Endothelial cell of umbilical vein (primary cell): ENCODE results near the gene HAPLN1. TPM values are rescaled to one million over a fixed set of nuclear protein-coding genes. Genes with fewer than 3 reads are reported as not detected.

ENCODE experiments used
- BruUV-seq: library from RNA; stranded (reverse); fragments of 400-500 nt; replicated peaks from 2 replicates; lab custom pipeline; 2021; lab: Mats Ljungman, UMichigan
- CTCF ChIA-PET: fragments of 300-600, 350-600 bp; sonication (Branson Sonifier 250); formaldehyde crosslinking; loops from one replicate; lab custom pipeline; 2021; ENCODE audit warnings: antibody characterized with exemption, inconsistent platforms; lab: Charles Lee
- POLR2A ChIA-PET: fragments of 300-600, 350-600 bp; sonication (Branson Sonifier 250); formaldehyde crosslinking; loops from one replicate; lab custom pipeline; 2021; ENCODE audit warnings: antibody characterized with exemption, inconsistent platforms; lab: Charles Lee
- DNase-seq: peaks from one replicate; pipeline ENCODE4 v3.0.0-alpha.2; 2011; ENCODE audit warnings: low read depth, low spot score
- FAIRE-seq: peaks from 2 replicates; lab custom pipeline; 2011; peaks lifted over from hg19 to GRCh38; lab: Jason Lieb, UNC
- H2AFZ ChIP-seq: 2 replicates; pipeline ENCODE4 v1.6.0; 2012; ENCODE audit warnings: low read depth, low read length, control low read depth, inconsistent platforms
- H3K27ac ChIP-seq: 2 replicates; pipeline ENCODE4 v1.5.1; 2011; ENCODE audit warnings: low read depth, mild to moderate bottlenecking, control low read depth, low read length, moderate library complexity; ENCODE audit not compliant: insufficient read depth
- H3K27me3 ChIP-seq, 2 experiments: 2 replicates each; pipeline versions ENCODE4 v1.6.0 to v1.6.1; 2011; ENCODE audit warnings: low read length in 2 of 2, mixed read lengths in 1 of 2; ENCODE audit not compliant: control insufficient read depth in 2 of 2, insufficient read depth in 2 of 2
- H3K36me3 ChIP-seq, 2 experiments: 2 replicates in 1 of 2; 3 replicates in 1 of 2; pipeline ENCODE4 v1.5.1; 2011; ENCODE audit warnings: low read length in 2 of 2, mild to moderate bottlenecking in 1 of 2, moderate library complexity in 1 of 2; ENCODE audit not compliant: control insufficient read depth in 2 of 2, insufficient read depth in 2 of 2; ENCODE audit errors: extremely low read depth in 1 of 2
- H3K4me1 ChIP-seq: 3 replicates; pipeline ENCODE4 v1.5.1; 2011; ENCODE audit warnings: mild to moderate bottlenecking, low read length; ENCODE audit not compliant: control insufficient read depth, insufficient read depth; ENCODE audit errors: extremely low read depth
- H3K4me2 ChIP-seq: 2 replicates; pipeline ENCODE4 v1.6.1; 2011; ENCODE audit warnings: low read length, control low read depth, mixed read lengths; ENCODE audit not compliant: insufficient read depth
- H3K4me3 ChIP-seq, 3 experiments: fragments of 200-600 bp in 1 of 3; sonication (generic), shearing (Covaris generic) in 1 of 3; replicated peaks in 1 of 3; 2 replicates each; pipeline ENCODE4 v1.5.1; 2011 to 2016; ENCODE audit warnings: control low read depth in 3 of 3, low read length in 3 of 3, mild to moderate bottlenecking in 2 of 3, inconsistent platforms in 1 of 3, low read depth in 1 of 3, moderate library complexity in 1 of 3; ENCODE audit not compliant: insufficient read depth in 1 of 3
- H3K79me2 ChIP-seq: 2 replicates; pipeline ENCODE4 v1.6.0; 2012; ENCODE audit warnings: low read length, inconsistent platforms; ENCODE audit not compliant: control insufficient read depth, insufficient read depth
- H3K9ac ChIP-seq: replicated peaks from 2 replicates; pipeline ENCODE3; 2011; ENCODE audit warnings: low read length, control low read depth; ENCODE audit not compliant: insufficient read depth; ENCODE audit errors: extremely low read depth
- H3K9me1 ChIP-seq: replicated peaks from 3 replicates; pipeline ENCODE4 v1.6.0; 2011; ENCODE audit warnings: mild to moderate bottlenecking, low read length; ENCODE audit not compliant: control insufficient read depth, insufficient read depth; ENCODE audit errors: extremely low read depth
- H3K9me3 ChIP-seq: replicated peaks from 2 replicates; pipeline ENCODE4 v1.5.1; 2012; ENCODE audit warnings: low read length, inconsistent platforms; ENCODE audit not compliant: control insufficient read depth, insufficient read depth
- H4K20me1 ChIP-seq: replicated peaks from 2 replicates; pipeline ENCODE3; 2011; ENCODE audit warnings: mild to moderate bottlenecking, low read length; ENCODE audit not compliant: control insufficient read depth, insufficient read depth; ENCODE audit errors: extremely low read depth
- EZH2 ChIP-seq: IDR thresholded peaks from 2 replicates; pipeline ENCODE4 v1.6.1; 2012; ENCODE audit warnings: borderline replicate concordance, low read depth, mild to moderate bottlenecking, moderate library complexity, low read length, inconsistent platforms; ENCODE audit not compliant: severe bottlenecking
- FOS ChIP-seq: IDR thresholded peaks from 2 replicates; pipeline ENCODE4 v1.6.1; 2011; ENCODE audit warnings: mild to moderate bottlenecking, low read length, moderate library complexity, borderline replicate concordance; ENCODE audit not compliant: insufficient read depth
- GATA2 ChIP-seq: IDR thresholded peaks from 2 replicates; pipeline ENCODE4 v1.7.0; 2011; ENCODE audit warnings: low read depth, mild to moderate bottlenecking, moderate library complexity, mixed read lengths, low read length; ENCODE audit not compliant: insufficient read length, insufficient read depth
- JUN ChIP-seq: IDR thresholded peaks from 2 replicates; pipeline ENCODE4 v1.6.1; 2011; ENCODE audit warnings: borderline replicate concordance, low read depth; ENCODE audit not compliant: insufficient read length, insufficient read depth
- MYC ChIP-seq: IDR thresholded peaks from one replicate; pipeline ENCODE4 v1.6.1; 2011; ENCODE audit warnings: mild to moderate bottlenecking, low read depth, low read length
- POLR2A ChIP-seq: IDR thresholded peaks from 2 replicates; pipeline ENCODE4 v1.6.1; 2012; ENCODE audit warnings: low read depth, mild to moderate bottlenecking, control low read depth, low read length
- POLR2AphosphoS5 ChIP-seq: IDR thresholded peaks from 2 replicates; pipeline ENCODE4 v1.6.1; 2012; ENCODE audit warnings: low read depth, mild to moderate bottlenecking, control low read depth, low read length, moderate library complexity; ENCODE audit not compliant: insufficient read depth
- dilution Hi-C: fragments of 300-500 bp; cut with MboI; formaldehyde crosslinking; loops from one replicate; pipeline ENCODE4 v1.15.0; 2019; ENCODE audit warnings: low sequenced_read_pairs; ENCODE audit not compliant: extremely low pct_ligation_motif_present
- intact Hi-C: fragments of 100-400 bp; cut with micrococcal nuclease; formaldehyde crosslinking; loops from one replicate; pipeline ENCODE4 v1.10.0; 2022
- polyA plus RNA-seq, 4 experiments: library from polyadenylated mRNA; depleted of rRNA in 3 of 4; stranded (reverse) in 3 of 4; unstranded in 1 of 4; fragments of >200 nt; gene quantifications; 2 replicates each; pipeline versions ENCODE4 v1.2.1 to v1.2.3, GENCODE V29; 2011 to 2012; ENCODE audit warnings: missing spikeins in 1 of 4
- total RNA-seq: library from RNA; stranded (reverse); gene quantifications from 2 replicates; pipeline ENCODE4 v1.2.3, GENCODE V29; 2021
- TF ChIP-seq, protein P1 (sequence below): IDR thresholded peaks from 2 replicates; pipeline ENCODE4 v1.6.1; 2011; ENCODE audit not compliant: insufficient read depth, insufficient read length
- TF ChIP-seq, protein P2 (sequence below), 2 donors: IDR thresholded peaks; 1 replicate in 1 of 2; 2 replicates in 1 of 2; pipeline ENCODE4 v1.5.1; 2011; ENCODE audit warnings: low read length in 2 of 2, mild to moderate bottlenecking in 2 of 2, moderate library complexity in 2 of 2, control low read depth in 1 of 2, inconsistent platforms in 1 of 2, low read depth in 1 of 2; ENCODE audit not compliant: insufficient read depth in 1 of 2; ENCODE audit errors: extremely low read depth in 1 of 2

Gene HAPLN1
- total and polyA plus RNA-seq, 2 donors (not counting 3 experiments of a cell fraction or from before 2014, with no cell fraction given): 0.04 TPM; not detected in 1

DNA sequence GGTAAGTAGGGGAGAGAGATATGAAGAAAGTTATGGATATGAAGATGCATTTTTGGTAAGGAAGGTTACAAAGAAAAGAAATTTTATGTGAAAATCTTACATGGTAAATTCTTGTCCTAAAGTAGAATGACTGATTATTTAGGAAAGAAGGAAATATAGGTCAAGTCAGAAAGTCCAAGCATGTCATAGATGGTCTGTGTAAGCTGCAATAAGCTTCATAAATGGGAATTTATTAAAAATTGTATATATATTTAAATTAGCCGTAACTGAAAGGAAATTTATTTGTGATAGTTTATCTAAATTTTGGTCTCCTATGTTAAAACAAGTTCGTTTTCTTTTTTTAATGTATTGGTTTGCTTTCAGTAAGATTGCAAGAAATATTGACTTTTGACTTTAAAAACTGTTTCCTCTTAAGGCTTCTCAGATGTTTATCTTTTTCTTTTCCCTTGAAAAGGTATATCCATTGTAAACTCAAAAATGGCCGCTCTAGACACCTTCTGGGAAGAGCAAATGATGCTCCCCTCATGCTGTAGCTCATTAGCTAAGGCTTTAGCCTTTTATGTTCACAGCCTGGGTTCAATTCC, 46.8 kb upstream of the HAPLN1 start:
- no peak overlapping the region for H3K4me2 ChIP-seq
- dilution Hi-C loops: no loop called here
- H2AFZ ChIP-seq: no peak overlapping the region
- H3K27me3 ChIP-seq: no peaks in the 10 kb centered on the region
- no peaks in the 10 kb centered on the region for H3K36me3 ChIP-seq
- DNase-seq: no peak
- TF ChIP-seq, protein P1, sequence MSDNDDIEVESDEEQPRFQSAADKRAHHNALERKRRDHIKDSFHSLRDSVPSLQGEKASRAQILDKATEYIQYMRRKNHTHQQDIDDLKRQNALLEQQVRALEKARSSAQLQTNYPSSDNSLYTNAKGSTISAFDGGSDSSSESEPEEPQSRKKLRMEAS: no peak
- TF ChIP-seq JUN (no peak), POLR2AphosphoS5 (no peak), GATA2 (no peak), MYC (no peak)
- intact Hi-C loops: no loop called here
- no peaks in the 10 kb centered on the region for H3K79me2 ChIP-seq
- H3K9ac ChIP-seq: no peak overlapping the region
- H3K27ac ChIP-seq: no peak overlapping the region
- no peaks in the 10 kb centered on the region for H3K9me1 ChIP-seq
- H3K9me3 ChIP-seq: peaks cover 3% of the 10 kb centered on the region
- FAIRE-seq: no peak
- no peaks in the 10 kb centered on the region for H4K20me1 ChIP-seq
- CTCF ChIA-PET: interaction anchor here (1.3 kb wide), 1 partner anchor 25 kb away, joined by 3 read pairs; no protein-coding TSS in a partner anchor
- BruUV-seq: no TSS peak
- POLR2A ChIA-PET: no interaction called here
- H3K4me1 ChIP-seq: no peaks in the 10 kb centered on the region
- H3K4me3 ChIP-seq: no peak overlapping the region

DNA sequence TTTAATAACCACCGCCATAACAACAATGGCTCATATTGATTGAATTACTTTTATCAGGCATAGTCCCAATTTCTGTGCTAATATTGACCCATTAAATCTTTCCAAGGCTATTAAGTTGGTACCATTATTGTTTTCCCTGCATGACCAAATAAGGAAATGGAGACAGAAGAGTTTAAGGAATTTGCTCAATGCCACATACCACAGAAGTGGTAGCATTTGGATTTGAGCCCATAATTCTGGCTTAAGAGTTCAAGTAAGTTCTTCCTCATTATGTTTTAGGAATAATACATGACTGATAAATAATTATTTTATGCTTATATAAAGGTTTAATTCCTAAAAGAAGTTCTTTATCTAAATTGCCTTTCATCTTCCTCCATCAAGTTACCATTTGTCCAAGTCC, 43.4 kb upstream of the HAPLN1 start:
- Histone ChIP-seq H3K4me2 (no peak overlapping the region), H3K9ac (no peak overlapping the region), H3K36me3 (no peaks in the 10 kb centered on the region), H3K4me3 (no peak overlapping the region), H3K9me3 (peaks cover 3% of the 10 kb centered on the region), H4K20me1 (no peaks in the 10 kb centered on the region), H3K27ac (no peak overlapping the region), H3K9me1 (no peaks in the 10 kb centered on the region), H3K27me3 (no peaks in the 10 kb centered on the region), H3K4me1 (no peaks in the 10 kb centered on the region), H3K79me2 (no peaks in the 10 kb centered on the region), H2AFZ (no peak overlapping the region)
- no peak for FAIRE-seq
- intact Hi-C loops (no loop called here), dilution Hi-C loops (no loop called here)
- no TSS peak for BruUV-seq
- ChIA-PET CTCF (no interaction called here), POLR2A (no interaction called here)
- no peak for DNase-seq
- TF ChIP-seq, protein P1: no peak
- TF ChIP-seq, protein P2, sequence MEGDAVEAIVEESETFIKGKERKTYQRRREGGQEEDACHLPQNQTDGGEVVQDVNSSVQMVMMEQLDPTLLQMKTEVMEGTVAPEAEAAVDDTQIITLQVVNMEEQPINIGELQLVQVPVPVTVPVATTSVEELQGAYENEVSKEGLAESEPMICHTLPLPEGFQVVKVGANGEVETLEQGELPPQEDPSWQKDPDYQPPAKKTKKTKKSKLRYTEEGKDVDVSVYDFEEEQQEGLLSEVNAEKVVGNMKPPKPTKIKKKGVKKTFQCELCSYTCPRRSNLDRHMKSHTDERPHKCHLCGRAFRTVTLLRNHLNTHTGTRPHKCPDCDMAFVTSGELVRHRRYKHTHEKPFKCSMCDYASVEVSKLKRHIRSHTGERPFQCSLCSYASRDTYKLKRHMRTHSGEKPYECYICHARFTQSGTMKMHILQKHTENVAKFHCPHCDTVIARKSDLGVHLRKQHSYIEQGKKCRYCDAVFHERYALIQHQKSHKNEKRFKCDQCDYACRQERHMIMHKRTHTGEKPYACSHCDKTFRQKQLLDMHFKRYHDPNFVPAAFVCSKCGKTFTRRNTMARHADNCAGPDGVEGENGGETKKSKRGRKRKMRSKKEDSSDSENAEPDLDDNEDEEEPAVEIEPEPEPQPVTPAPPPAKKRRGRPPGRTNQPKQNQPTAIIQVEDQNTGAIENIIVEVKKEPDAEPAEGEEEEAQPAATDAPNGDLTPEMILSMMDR (IDR thresholded peaks at IDR 0.05; ENCODE audit: extremely low read depth in 1 of 2, insufficient read depth in 1 of 2, low read depth in 1 of 2, low read length in 2 of 2): no peak
- TF ChIP-seq GATA2: no peak
- TF ChIP-seq MYC: no peak
- TF ChIP-seq FOS: no peak
- no peak for TF ChIP-seq EZH2
- no peak for TF ChIP-seq POLR2A
- TF ChIP-seq JUN: no peak
- no peak for TF ChIP-seq POLR2AphosphoS5
